ENCODE results near the gene DAAM2.
A peak's percentile ranks its signal among the peaks of the same experiment; 100 is the strongest.

The DAAM2 gene

DNA sequence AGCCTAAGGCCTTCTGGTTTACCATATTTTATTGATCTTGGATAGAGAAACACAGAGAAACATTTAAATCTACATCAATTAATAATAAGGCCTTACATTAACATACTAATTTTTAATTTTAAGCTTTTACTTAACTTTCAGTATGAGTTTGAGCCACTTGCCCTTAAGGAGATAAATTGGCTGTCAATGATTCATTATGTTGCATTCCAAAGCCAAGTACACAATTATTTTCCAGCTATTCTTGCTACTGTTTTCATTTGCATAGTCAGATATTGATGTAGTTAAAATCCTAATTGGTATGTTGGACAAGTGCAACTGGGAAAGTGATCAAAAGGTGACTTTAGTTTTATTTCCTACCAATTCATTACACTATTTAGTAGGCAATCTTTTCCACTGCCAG, 83.9 kb downstream of the DAAM2 start:
- no peak overlapping the region for H3K4me3 ChIP-seq (ENCODE audit: low read depth, low read length)
- DNase-seq (ENCODE audit: low read depth) = no peak

DNA sequence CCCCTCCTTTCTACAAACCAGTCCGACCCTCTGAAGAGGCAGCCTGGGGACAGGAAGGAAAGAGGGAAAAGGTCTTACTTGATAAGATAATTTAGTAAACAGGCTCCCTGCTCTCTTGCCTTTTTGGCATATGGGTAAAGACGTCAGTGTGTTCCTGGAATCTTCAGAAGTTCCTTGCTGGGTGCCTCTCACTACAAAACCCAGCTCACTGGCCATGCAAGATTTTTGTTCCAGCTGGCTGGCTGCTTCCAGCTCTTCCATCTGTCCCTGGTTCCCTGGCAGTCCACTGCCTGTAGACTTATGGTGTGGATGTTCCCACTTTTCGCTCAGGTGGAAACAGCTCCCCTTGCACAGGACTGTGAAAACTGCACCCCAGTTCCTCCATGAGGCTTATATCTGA, 84.7 kb downstream of the DAAM2 start:
- H3K4me3 ChIP-seq (ENCODE audit: low read depth, low read length) = no peak overlapping the region
- no peak for DNase-seq (ENCODE audit: low read depth)

DNA sequence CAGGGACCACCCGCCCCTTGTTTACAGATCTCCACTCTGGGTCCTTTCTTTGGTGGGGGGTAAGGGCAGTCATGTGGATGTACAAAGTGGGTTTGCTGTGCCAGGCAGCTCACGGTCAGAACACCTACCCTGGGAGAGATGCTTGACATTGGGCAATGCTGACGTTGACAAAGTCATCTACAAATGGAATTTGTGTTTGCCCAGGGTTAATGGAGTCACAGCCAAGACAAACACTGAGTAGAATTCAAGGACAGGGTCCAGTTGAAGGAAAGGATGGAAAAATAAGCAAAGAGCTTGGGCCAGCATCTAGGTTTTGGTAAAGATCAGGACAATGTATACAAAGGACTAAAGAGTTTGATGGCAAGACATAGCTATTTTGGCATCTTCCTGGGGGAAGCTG, 87.4 kb downstream of the DAAM2 start:
- DNase-seq (ENCODE audit: low read depth) = no peak
- H3K4me3 ChIP-seq (ENCODE audit: low read depth, low read length) = no peak overlapping the region

DNA sequence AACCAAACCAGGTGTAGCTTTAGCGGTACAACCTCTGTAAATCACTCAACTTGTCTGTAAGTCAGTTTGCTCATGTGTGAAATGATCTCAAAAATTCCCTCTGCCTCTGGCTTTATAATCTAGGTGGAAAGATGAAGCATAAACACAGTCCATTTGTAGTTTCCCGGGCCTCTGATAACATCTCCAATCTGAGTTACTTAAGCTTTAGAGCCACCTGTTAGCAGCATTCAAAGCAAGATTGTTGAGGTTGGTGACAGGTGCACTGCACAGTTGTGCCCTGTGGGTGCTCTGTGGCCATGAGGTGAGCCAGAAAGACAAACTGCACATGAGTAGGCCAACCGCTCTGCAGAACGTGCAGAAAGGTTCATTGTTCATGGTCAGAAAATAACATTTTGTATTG, 88.4 kb downstream of the DAAM2 start:
- peak; percentile 49 for DNase-seq (ENCODE audit: low read depth)
- H3K4me3 ChIP-seq (ENCODE audit: low read depth, low read length) = no peak overlapping the region

DNA sequence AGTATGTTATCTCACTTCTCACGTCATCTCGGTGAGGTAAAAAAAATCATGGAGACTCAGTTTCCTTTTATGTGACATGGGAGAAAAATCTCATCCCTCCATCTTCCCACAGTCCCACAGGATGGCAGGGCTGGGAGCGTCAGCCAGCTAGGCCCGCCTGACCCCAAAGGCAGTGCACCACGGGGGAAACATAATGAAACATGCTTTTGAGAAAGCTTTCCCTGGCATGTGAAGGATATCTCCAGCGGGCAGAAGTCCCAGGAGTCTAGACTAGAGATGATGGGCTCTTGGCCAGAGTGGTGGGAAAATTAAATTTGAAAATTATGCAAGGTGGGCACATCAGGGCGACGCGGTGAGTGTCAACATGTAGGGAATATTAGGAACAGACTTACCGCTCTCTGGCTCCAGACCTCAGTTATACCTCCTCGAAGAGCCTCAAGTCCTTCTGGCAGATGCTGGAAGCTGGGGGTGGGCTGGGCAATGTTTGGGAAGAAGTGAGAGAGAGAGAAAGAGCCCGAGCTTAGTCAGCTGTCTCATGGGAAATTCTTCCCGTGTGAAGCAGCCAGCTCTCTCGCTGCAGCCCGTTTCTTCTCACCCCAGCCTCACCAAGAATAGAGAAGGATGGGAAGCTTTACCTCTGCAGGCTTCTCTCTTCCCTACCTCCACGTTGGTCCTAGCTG, 89.8 kb downstream of the DAAM2 start:
- peak overlapping the region; percentile 19 for H3K4me3 ChIP-seq (ENCODE audit: low read depth, low read length)
- peak; percentile 94 for DNase-seq (ENCODE audit: low read depth)

DNA sequence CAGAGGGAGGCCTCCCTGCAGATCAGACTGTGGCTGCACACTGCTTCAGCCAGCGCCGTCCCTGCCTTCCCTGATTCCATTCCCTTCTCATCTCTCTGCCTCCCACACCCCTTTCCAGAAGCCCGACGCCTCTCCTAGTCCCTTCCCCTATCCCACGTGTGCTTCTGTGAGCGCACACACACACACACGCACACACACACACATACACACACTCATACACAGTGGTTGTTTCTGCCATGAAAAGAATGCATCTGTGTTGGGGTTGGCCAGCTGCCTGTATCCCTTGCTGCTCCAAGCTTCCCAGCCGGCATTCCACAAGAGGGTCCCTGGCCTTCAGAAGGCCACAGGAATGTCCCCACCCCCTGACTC, 90.3 kb downstream of the DAAM2 start:
- DNase-seq (ENCODE audit: low read depth) = peak; percentile 99
- peak overlapping the region; percentile 19 for H3K4me3 ChIP-seq (ENCODE audit: low read depth, low read length)

DNA sequence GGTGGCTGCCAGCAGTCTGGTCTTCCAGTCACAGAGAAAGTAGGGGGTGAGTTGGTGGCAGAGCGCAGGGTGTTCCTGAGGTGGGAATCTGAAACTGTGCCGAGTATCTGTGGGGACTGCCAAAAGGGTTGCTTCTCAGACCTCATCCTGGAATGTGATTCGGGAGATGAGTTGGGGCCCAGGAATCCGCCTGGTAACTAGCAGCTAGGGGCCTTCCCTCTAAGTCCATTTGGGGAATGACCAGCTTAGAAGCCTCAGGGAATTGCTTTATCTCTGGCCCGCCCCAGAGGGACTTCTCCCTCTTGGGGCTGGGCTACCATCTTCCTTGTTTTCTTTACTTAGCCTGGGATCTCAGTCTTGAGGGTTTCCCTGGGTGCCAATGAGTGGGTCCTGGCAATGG, 92.5 kb downstream of the DAAM2 start:
- no peak overlapping the region for H3K4me3 ChIP-seq (ENCODE audit: low read depth, low read length)
- DNase-seq (ENCODE audit: low read depth) = no peak

DNA sequence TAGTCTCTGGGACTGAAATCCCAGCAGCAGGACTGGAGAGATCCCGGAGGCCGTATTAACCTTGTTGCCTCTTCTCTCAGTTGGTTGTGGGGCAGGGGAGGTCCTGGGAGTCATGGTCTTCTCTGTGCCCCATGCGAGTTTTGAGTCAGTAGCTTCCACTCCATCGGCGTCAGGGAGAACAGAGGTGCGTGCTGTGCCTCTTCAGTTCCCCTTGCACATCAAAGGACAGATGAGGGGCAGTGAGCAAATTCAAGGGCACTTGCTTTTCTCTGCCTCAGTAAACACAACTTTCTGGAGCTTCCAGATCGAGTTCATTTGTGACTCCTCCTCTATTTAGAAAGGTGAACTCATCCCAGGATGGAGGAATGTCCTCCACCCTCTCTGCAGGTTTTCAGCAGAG, 93.5 kb downstream of the DAAM2 start:
- no peak overlapping the region for H3K4me3 ChIP-seq (ENCODE audit: low read depth, low read length)
- no peak for DNase-seq (ENCODE audit: low read depth)

DNA sequence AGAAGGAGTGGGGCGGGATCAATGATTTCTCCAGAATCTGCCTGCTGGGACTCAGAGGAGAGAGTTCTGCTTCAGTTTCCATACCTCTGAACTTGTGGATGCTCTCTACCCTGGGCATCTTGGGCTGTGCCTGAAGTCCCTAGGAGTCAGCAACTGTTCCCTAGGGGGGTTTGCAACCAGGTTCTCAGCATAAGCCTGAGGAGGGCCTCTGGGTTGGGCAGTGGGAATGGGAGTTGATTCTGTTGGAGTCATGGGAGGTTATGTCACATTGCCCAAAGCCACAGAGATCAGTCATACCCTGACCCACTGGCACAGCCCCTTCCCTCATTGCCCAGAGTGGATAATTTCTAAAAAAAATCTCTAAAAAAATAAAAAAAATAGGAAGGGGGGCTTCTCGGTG, 94.7 kb downstream of the DAAM2 start:
- no peak for DNase-seq (ENCODE audit: low read depth)
- H3K4me3 ChIP-seq (ENCODE audit: low read depth, low read length) = no peak overlapping the region

DNA sequence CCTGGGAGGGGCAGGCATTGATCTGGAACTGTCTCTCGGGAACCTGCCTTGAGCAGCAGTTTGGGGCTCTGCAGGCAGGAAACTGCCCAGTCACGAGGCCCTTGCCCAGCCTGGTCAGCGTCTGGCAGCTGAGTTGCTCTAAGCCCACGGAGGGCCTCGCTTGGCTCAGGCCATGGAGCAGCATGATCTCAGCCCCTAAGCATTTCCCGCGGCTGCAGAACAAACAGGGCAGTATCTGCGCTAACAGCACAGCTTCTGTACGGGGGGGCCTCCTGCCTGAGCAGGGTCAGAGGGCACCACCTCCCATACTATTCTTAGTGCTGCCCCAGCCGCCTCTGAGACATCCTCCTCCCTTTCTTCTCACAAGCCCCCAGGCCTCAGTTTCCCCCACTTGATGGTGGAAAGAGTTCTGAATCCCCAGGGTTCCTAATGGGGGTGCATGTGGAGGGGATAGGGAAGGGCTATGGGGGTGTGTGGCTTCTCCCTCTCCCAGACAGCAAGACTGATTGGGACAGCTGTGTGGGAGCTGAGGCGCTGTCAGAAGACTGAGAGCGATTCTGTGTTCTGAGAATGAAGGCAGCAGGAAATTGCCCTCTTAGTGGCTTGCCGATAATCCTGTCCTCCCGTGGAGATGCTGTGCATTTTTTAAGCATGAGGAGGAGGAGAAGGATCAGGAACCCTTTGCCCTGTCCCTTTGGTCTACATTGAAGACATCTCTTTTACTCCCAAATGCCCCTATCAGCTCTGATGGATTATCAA, 95.7 kb downstream of the DAAM2 start:
- no peak overlapping the region for H3K4me3 ChIP-seq (ENCODE audit: low read depth, low read length)
- peak; percentile 88 for DNase-seq (ENCODE audit: low read depth)

DNA sequence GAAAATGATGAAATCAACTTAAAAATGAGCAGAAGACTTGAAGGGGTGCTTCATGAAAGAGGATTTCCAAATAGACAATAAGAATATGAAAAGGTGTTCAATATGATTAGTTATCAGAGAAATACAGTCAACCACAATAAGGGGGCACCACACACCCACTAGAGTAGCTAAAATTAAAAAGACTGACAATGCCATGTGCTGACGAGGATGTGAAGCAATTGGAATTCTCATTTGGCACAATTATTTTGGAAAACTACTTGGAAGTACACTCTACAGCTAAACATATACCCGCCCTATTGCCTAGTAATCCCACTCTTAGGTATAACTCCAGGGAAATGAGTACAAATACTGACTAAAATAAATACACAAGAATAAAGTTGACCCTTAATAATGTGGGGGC, 97.1 kb downstream of the DAAM2 start:
- H3K4me3 ChIP-seq (ENCODE audit: low read depth, low read length) = no peak overlapping the region
- no peak for DNase-seq (ENCODE audit: low read depth)

DNA sequence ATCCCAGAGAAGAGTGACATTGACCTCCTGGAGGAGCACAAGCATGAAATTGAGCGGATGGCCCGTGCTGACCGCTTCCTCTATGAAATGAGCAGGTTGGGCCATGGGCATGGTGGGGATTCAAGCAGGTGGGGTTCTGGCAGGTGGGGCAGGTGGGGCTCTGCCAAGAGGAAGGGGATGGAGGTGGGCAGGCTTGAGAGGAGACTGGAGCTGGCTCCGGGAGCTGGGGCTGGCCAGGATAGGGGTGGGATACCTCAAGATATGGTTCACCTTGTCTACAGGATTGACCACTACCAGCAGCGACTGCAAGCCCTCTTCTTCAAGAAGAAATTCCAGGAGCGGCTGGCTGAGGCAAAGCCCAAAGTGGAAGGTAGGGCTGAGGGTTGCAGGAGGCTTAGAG, 99.2 kb downstream of the DAAM2 start:
- no peak for DNase-seq (ENCODE audit: low read depth)
- H3K4me3 ChIP-seq (ENCODE audit: low read depth, low read length) = no peak overlapping the region

DNA sequence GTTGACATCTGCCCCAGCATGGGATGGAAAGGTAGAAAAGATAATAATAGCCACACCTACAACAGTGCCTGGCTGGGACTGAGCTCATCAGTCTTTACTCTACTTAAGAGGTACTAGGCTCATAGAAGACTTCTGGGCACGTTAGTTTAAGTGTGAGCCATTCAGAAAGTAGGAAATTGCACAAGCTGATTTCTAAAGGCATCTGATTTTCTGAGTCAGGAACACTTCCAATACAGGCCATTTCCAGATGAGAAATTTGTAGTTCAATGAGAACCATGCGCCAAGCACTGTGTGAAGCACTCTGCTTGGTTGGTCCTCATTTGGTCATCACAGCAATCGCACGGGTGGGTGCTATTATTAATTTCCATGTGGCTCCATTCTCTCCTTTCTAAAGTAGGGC, 99.8 kb downstream of the DAAM2 start:
- DNase-seq (ENCODE audit: low read depth) = no peak
- no peak overlapping the region for H3K4me3 ChIP-seq (ENCODE audit: low read depth, low read length)

DNA sequence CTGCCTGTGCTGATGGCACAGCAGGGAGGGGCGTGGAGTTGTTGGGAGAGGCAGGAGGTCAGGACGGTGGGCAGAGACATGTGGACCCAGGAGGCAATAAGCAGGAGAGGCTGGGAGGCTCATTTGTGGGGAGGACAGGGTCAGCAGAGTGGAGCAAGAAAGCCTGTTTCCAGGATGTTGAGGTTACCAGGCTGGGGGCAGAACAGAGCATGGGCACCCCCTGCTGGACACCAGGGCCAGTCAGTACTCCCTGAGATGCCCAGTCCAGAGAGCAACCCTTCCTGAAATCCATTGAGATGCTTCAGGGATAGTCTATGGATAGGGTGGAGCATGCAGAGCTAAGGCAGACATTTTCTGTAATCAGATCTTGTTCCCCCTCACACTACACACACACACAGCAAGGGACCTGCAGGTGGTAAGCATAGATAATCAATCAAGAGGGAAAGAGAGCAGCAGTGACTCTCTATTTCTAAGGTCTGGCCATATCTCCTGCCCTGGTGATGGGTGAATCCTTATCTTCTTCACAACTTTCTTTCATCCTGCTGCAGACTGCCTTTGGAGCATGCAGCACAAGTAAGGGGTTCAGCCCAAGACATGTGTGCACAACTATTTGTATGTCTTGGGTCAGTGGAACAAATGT, 100.4 kb downstream of the DAAM2 start:
- no peak for DNase-seq (ENCODE audit: low read depth)
- no peak overlapping the region for H3K4me3 ChIP-seq (ENCODE audit: low read depth, low read length)

DNA sequence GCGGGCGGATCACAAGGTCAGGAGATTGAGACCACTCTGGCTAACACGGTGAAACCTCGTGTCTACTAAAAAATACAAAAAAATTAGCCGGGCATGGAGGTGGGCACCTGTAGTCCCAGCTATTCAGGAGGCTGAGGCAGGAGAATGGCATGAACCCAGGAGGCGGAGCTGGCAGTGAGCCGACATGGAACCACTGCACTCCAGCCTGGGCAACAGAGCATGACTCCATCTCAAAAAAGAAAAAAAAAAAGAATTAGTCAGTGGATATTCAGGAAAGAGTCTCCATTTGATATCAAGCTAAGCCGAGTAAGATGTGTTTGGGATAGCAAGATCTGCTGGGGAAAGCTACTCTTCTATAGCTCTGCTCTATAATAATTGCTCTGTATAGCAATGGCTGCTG, 101.1 kb downstream of the DAAM2 start:
- no peak for DNase-seq (ENCODE audit: low read depth)

DNA sequence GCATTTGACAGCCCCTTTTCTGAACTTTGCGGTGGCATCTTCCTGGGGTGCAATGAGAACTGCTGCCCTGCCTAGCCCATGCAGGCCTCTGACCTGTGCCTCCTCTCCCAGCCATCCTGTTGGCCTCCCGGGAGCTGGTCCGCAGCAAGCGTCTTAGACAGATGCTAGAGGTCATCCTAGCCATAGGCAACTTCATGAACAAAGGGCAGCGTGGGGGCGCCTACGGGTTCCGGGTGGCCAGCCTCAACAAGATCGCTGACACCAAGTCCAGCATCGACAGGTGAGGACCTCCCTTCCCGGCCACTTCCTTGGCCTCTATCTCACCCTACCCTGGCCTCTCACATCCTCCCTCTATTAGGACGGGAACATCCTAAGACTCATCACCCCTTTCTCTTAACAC, 104.5 kb downstream of the DAAM2 start:
- H3K4me3 ChIP-seq (ENCODE audit: low read depth, low read length) = no peak overlapping the region
- DNase-seq (ENCODE audit: low read depth) = no peak

More for the DNA sequence above, 101.1 kb downstream of the DAAM2 start:
- H3K4me3 ChIP-seq (ENCODE audit: low read depth, low read length) = no peak overlapping the region

DNA sequence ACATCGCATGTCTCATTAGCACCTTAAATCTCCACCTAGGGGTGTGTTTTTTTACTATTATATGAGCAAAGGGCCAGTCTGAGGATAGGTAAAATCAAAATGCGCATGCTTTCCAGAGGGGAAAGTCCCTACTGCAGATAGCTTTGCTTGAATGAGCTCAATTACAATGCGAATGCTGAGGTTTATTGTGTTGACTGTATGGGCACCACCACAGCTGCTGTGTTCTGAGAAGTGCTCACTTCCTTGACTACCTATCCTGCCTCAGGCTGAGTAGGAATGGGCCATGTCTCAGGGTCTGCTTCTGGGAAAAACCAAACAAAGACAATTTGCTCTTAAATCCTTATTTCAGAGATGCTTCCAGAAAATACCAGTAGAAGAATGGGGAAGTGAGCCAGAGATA, 105.5 kb downstream of the DAAM2 start:
- no peak for DNase-seq (ENCODE audit: low read depth)

DNA sequence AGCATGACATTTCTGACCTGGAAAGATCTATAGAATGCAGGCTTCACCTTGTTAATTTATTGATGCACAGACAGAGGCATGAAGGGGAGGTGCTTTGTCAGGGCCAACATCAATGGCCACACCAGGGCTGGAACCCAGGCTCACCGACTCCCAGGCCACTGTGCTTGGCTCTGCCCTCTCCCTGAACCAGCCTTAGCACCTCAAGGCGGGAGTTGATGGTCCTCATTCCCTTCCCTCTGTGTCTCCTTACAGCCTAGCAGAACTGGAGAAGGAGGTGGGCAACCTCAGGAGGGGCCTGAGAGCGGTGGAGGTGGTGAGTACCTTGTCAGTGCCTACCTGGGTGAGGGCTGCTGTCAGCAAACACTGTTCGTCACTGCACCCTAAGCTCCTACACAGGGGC, 106.4 kb downstream of the DAAM2 start:
- no peak for DNase-seq (ENCODE audit: low read depth)
- no peak overlapping the region for H3K4me3 ChIP-seq (ENCODE audit: low read depth, low read length)

More for the DNA sequence above, 105.5 kb downstream of the DAAM2 start:
- no peak overlapping the region for H3K4me3 ChIP-seq (ENCODE audit: low read depth, low read length)

DNA sequence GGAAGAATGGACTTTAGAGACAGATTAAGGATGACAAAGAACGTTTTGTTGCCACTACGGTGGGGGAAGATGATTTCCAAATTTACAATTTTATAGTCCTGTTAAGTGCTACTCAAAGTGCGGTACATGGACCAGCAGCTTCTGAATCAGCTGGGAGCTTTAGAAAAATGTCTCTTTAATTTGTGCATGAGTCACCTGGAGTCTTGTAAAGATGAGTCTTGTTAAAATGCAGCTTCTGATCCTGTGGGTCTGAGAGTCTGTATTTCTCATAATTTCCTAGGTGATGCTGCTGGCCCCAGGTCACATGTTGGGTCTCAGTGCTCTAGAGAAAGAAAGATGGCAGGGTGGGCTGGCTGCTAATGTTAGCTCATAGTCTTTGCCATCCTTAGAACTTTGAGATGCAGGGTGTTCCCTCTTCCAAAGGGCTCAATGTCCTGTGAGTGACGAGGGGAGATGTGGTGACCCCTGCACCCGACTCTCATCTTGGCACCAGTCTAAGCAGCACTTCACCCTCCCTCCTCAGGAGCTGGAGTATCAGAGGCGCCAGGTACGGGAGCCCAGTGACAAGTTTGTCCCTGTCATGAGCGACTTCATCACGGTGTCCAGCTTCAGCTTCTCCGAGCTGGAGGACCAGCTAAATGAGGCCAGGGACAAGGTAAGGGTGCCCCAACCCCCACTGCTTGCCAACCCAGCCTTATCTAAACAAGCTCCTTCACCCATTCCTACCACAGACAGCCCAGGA, 107.5 kb downstream of the DAAM2 start:
- DNase-seq (ENCODE audit: low read depth) = no peak
- H3K4me3 ChIP-seq (ENCODE audit: low read depth, low read length) = no peak overlapping the region

DNA sequence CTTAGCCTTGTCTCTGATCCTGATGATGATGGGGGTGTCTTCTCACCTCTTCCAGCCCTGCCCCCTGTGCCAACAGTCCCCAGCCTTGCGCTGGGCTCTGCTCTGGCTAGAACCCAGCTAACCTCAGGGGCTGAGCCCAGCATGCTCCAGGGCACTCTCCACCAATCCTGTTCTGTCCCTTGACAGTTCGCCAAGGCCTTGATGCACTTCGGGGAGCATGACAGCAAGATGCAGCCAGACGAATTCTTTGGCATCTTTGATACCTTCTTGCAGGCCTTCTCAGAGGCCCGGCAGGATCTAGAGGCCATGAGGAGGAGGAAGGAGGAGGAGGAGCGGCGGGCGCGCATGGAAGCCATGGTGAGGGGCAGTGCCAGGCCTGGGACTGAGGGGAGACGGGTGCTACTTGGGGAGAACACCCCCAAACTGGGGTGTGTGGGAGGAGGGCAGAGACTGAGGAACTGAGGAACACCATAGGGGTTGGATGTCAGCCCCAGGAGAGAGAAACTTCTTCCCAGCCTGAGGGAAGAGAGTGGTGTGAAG, 109.0 kb downstream of the DAAM2 start:
- DNase-seq (ENCODE audit: low read depth) = no peak
- no peak overlapping the region for H3K4me3 ChIP-seq (ENCODE audit: low read depth, low read length)
